HG03045 (cell line): ENCODE measurements around the gene FAM107B.

Source experiments
- ATAC-seq: cut with Tn5 transposase; IDR thresholded peaks from one replicate; pipeline ENCODE4 v1.9.1; 2021; ENCODE audit warnings: mild to moderate bottlenecking, moderate library complexity; ENCODE audit not compliant: unreplicated experiment

Gene FAM107B

GRCh38 chr10:14779001-14779651 lies 4.4 kb upstream of the FAM107B start:
- ATAC-seq, result no peak

GRCh38 chr10:14776546-14776945 lies 1.8 kb upstream of the FAM107B start:
- no peak for ATAC-seq

- no peak for ATAC-seq
Measured at GRCh38 chr10:14775656-14776055, 959 bp upstream of the FAM107B start.

GRCh38 chr10:14774214-14774580 lies 500 bp downstream of the FAM107B start:
- ATAC-seq, result no peak

GRCh38 chr10:14773551-14774213 lies 1.0 kb downstream of the FAM107B start:
- no peak for ATAC-seq

- ATAC-seq, result no peak
Measured at GRCh38 chr10:14772399-14772798, 2.3 kb downstream of the FAM107B start.

GRCh38 chr10:14770927-14771326 lies 3.8 kb downstream of the FAM107B start:
- ATAC-seq, result no peak

- ATAC-seq, result no peak
Measured at GRCh38 chr10:14761372-14761771, 13.3 kb downstream of the FAM107B start.

- no peak for ATAC-seq
Measured at GRCh38 chr10:14758994-14759664, 15.6 kb downstream of the FAM107B start.

GRCh38 chr10:14758451-14758850 lies 16.2 kb downstream of the FAM107B start:
- no peak for ATAC-seq

GRCh38 chr10:14757986-14758385 lies 16.7 kb downstream of the FAM107B start:
- ATAC-seq, result no peak

GRCh38 chr10:14757394-14757793 lies 17.3 kb downstream of the FAM107B start:
- no peak for ATAC-seq

- ATAC-seq, result no peak
Measured at GRCh38 chr10:14753441-14753840, 21.3 kb downstream of the FAM107B start.

- no peak for ATAC-seq
Measured at GRCh38 chr10:14751921-14752320, 22.8 kb downstream of the FAM107B start.

- no peak for ATAC-seq
Measured at GRCh38 chr10:14751014-14751896, 23.4 kb downstream of the FAM107B start.

- no peak for ATAC-seq
Measured at GRCh38 chr10:14749070-14749809, 25.5 kb downstream of the FAM107B start.

- no peak for ATAC-seq
Measured at GRCh38 chr10:14748441-14748840, 26.3 kb downstream of the FAM107B start.

GRCh38 chr10:14742815-14743214 lies 31.9 kb downstream of the FAM107B start:
- peak; percentile 72 for ATAC-seq

- ATAC-seq, result no peak
Measured at GRCh38 chr10:14742382-14742781, 32.3 kb downstream of the FAM107B start.

- ATAC-seq, result peak; percentile 44
Measured at GRCh38 chr10:14740684-14741247, 33.9 kb downstream of the FAM107B start.
